ENCODE measurements around the gene TSPAN17. TPM values are rescaled to one million over a fixed set of nuclear protein-coding genes. Genes with fewer than 3 reads are reported as not detected.
A peak's percentile ranks its signal among the peaks of the same experiment; 100 is the strongest.

TSPAN17 gene
- total and polyA plus RNA-seq, 10 of the 15 experiments (the other 5 are each of a cell fraction or from before 2014, with no cell fraction given), result 0.24 to 17.1 (median 10.4) TPM

- FAIRE-seq (peak; percentile 47), ATAC-seq (peak; percentile 60), DNase-seq (ENCODE audit: low read depth, low spot score) (no peak)
- Histone ChIP-seq H3K36me3 (ENCODE audit: control insufficient read depth in 2 of 2, insufficient read depth in 2 of 2, low read length in 1 of 2) (no peaks in the 10 kb centered on the region; a peak in 1 of 4 replicates), H2AFZ (ENCODE audit: control insufficient read depth, low read depth, low read length) (peak overlapping the region; percentile 34; the same call in 1 of the 2 replicates), H3K79me2 (ENCODE audit: control insufficient read depth, insufficient read depth, low read length) (no peaks in the 10 kb centered on the region), H3K4me2 (ENCODE audit: control insufficient read depth, insufficient read depth) (peak overlapping the region; percentile 86), H3K27me3 (replicated peaks in 1 of 2; ENCODE audit: control insufficient read depth in 2 of 2, insufficient read depth in 2 of 2, low read length in 1 of 2) (no peaks in the 10 kb centered on the region), H4K20me1 (ENCODE audit: control insufficient read depth, insufficient read depth) (no peaks in the 10 kb centered on the region; the same call in 1 of the 2 replicates), H3K27ac (ENCODE audit: control insufficient read depth, insufficient read depth) (no peak overlapping the region), H3K9me3 (replicated peaks; ENCODE audit: control insufficient read depth, insufficient read depth, low read length) (no peaks in the 10 kb centered on the region), H3K4me1 (ENCODE audit: control insufficient read depth, insufficient read depth, low read length) (peaks cover 16% of the 10 kb centered on the region), H3K4me3 (no peak overlapping the region), H3K9ac (ENCODE audit: control insufficient read depth, insufficient read depth, low read length) (0 out of 2 replicates have a peak overlapping the region, but pooled peaks have one; percentile 8)
- BruUV-seq (replicated peaks), result no TSS peak
- intact Hi-C loops (cut with micrococcal nuclease; ENCODE audit: unreplicated experiment), result loop anchor here (2.0 kb wide), 1 partner anchor 300 kb away; no protein-coding TSS in a partner anchor
- in situ Hi-C loops (cut with MboI), result loop anchor here (5.0 kb wide), 1 partner anchor 298 kb away; no protein-coding TSS in a partner anchor
- POLR2A ChIA-PET, result interaction anchor here (0.6 kb wide), 1 partner anchor 87 kb away, joined by 3 read pairs; no protein-coding TSS in a partner anchor
- 38% methylated on average over 11 of the region's 11 CpGs for WGBS (ENCODE audit: insufficient coverage, insufficient replicate concordance, low lambda C conversion rate, missing lambda C conversion rate)
- SMC1A ChIA-PET (ENCODE audit: uncharacterized antibody, unreplicated experiment), result interaction anchor here (0.6 to 3.1 kb wide), 8 partner anchors 12 to 452 kb away, joined by 3 to 8 read pairs (median 4); partner anchors contain the start of genes HK3 and TSPAN17
- TF ChIP-seq TCF3 (IDR thresholded peaks at IDR 0.05; ENCODE audit: borderline replicate concordance, insufficient read depth, low read depth, low read length) (0 out of 2 replicates have a peak, but pooled peaks have one; percentile 18), EP300 (IDR thresholded peaks at IDR 0.05; ENCODE audit: borderline replicate concordance in 1 of 2, control insufficient read depth in 1 of 2, low read depth in 2 of 2, low read length in 2 of 2) (no peak), RUNX3 (IDR thresholded peaks at IDR 0.05; ENCODE audit: low read length) (peak; percentile 67), IKZF2 (IDR thresholded peaks at IDR 0.05) (peak; percentile 37 to 41; a peak in 2 of 4 replicates), EED (IDR thresholded peaks at IDR 0.05; ENCODE audit: low read depth) (0 out of 2 replicates have a peak, but pooled peaks have one; percentile 34), SPI1 (IDR thresholded peaks at IDR 0.05; ENCODE audit: borderline replicate concordance, insufficient read depth, low read depth, low read length) (peak; percentile 5; the same call in 1 of the 2 replicates), IKZF1 (conservative IDR thresholded peaks at IDR 0.05) (peak; percentile 55), CBX3 (IDR thresholded peaks at IDR 0.05; ENCODE audit: borderline replicate concordance, low read depth) (no peak)
- RAD21 ChIA-PET (ENCODE audit: unreplicated experiment), result interaction anchor here (0.6 to 4.8 kb wide), 5 partner anchors 12 to 452 kb away, joined by 3 to 43 read pairs (median 5); partner anchors contain the start of gene TSPAN17
- CTCF ChIA-PET, result interaction anchor here (0.6 to 6.3 kb wide), 23 partner anchors 8 to 576 kb away, joined by 3 to 102 read pairs (median 3); partner anchors contain the start of gene TSPAN17
Measured at GRCh38 chr5:176658817-176659511, 11.7 kb downstream of the TSPAN17 start.
